NCI-H1417 (cell line): ENCODE measurements around the gene NRN1.
"Not testable (repeated sequence)": the region's sequence is repeated elsewhere in the genome, so short reads cannot be mapped to it uniquely, and the experiment has no call there.

Experiments
- DNase-seq, 3 experiments: peaks; one replicate each; lab custom pipeline; 2025; lab: John Stamatoyannopoulos, UW

The NRN1 gene

DNA sequence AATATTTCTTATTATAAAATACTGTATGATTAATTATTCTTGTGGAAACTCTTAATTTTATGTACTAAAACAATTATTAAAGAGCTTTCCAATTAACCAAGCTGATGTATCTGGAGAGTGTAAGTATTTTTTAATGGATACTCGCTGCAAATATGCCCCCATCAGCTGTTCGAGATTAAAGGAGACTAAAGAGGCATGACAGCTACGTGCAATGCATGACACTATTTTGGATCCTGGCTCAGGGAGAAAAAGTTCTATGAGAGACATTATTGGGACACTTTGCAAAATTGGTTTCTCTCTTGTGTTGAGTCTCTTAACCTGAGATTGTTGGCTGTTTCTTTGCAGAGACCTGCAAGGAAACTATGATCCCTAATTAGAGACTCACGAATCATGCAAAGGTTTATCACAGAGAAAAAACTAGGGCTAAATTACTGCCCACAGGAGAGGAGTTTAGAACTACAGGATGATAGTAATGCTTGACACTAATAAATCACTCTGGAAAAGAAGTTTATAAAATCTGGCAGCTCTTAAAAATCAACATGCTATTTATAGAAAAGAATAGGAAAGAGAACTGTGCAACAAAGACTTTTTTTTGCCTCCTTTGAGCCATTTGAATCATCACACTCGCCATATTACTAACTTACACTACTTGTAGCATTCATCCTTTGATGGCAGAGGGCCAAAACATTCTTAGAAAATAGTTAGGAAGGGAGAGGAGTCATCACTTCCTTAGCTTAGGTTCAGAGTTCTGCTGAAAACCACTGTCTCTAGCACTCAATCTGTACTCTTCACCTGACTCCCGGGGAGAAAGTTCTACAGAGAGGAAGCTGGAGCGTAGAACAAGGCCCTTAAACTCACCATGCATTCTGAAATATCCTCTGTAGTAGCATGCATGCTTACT, 25.3 kb downstream of the NRN1 start:
- DNase-seq: no peak

DNA sequence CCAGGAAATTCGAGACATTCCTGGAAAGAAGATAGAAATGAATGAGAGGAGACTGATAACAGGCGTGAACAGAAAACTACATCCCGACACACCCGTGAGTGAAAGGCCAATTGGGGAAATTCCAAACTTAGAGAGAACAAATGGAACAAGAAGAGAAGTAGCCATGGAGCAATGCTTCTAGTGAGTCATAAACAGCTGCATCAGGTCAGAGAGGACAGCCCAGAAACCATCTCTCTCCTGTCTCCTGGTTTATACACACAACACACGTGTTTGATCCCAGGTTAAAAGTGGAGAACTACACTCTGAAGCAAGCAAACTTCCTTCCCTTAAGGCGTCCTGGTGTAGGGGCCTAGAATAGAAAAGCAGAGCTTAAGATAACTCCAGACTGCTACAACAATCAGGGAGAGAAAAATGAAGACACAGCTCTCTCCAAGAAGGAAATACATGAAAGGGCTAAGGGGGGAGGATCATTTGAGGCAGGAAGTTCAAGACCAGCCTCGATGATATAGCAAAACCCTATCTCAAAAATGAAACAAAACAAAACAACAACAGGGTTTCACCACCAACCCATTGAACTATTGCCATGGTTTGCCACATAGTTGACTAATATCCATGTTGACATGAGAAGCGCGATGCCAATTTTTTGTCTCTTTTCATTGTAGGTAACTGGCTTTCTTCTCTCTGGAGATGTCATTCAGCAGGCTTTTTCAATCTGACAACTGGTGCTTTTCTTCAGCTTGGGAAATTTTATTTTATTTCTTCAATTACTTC, 26.9 kb downstream of the NRN1 start:
- no peak for DNase-seq

DNA sequence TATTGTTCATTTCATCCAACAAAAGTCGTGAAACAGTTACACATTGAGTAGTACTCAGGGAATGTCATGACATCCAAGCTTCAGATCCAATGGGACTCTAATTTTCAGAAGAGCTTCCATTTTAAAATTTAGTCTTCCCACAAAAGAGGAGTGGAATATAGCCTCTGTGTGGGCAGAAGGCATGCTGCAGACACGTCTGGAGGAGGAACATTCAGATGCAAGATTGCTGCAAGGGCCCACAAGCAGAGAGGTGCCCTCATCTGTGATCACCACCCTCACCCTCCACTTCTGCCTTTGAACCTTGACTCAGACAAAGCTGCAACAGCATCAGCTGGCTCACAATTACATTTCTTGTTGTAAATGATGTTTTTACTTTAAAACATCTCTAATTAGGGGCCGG, 29.9 kb downstream of the NRN1 start:
- DNase-seq: no peak

DNA sequence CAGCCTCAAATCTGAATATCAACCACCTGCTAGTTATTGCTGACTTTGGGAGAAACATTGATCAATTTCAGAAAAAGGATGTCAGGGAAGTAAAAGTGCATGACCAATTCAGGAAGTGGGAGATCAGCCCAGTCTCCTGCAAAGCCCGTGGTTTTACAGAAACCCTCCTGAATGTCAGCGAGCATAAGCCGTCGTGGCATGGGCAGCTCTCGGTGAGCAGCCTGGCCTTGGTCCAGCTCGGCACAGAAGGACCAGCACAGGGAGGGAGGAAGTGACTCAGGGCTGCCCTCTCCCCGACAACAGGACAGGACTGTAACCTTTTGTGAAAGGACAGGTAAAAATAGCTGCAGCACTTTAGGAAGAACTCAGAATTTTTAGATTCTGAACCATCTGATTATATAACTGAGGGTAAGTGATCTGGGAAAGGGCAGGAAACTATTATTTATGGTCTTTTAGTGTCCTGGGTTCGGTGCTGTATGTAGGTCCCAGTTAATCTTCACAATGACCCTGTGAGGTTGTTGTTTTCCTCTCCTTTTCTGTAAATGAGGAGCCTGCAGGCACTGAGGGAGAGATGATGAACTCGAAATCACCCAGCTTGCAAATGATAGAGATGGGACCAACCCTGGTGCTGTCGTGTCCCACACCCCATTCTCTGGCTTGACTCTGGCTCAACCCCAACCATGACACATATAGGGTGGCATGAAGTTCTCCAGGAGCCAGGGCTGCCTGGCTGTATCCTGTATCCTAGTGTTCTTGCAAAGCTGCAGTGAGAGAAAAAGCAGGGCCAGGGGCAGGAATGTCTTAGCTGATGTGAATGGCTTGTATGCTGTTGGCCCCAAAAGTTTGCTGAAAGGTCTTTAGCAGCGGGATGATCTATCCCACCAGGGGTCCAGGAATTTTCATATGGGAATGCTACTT, 37.6 kb downstream of the NRN1 start:
- no peak for DNase-seq

DNA sequence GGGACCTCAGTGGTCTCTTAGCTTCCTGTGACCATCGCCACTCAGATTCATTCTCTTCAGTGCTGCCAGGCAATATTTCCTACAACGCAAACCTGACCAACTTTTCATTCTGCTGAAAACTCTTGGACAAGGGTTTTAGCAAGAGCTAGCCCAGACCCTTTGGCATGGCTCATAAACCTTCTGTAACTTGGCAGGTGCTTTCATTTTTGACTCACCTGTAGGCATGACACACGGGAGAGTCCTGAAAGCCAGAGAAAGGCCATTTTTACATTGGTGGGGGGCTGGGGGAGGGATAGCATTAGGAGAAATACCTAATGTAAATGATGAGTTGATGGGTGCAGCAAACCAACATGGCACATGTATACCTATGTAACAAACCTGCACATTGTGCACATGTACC, 38.7 kb downstream of the NRN1 start:
- not testable (repeated sequence) for DNase-seq

DNA sequence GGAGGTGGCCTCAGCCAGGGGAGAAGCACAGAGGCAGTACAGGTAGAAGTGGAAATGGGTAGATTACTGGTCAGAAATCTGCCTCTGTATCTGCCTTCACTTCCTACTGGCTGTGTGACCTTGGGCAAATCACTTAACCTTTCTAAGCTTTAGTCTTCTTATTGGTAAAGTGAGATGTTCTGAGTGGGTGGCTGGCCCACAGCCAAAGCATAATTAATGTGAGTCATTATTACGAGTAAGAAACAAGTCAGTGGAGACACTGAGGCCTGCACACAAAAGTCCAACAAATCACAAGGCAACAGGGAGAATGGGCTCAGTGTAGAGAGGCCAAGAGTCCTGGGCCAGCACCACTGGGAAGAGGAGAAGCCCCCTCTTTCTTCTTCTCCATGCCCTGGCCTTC, 39.1 kb downstream of the NRN1 start:
- DNase-seq: no peak

DNA sequence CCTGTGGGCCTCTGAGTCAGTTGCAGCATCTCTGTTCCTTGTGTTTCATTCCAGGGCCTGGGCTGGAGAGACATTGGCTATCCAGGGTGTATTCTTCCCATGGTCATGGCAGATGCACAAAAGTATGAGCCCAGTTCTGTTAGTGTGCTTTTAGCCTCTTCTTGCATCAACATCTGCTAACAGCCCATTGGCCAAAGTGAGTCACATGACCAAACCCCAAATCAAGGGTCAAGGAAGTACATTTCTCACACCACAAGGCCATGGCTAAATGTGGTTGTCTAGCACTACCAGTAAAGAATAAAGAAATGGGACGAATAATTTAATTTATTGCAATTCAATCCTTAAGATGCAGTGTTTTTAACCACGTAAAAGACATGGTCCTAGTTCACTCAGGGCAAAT, 43.9 kb downstream of the NRN1 start:
- no peak for DNase-seq

DNA sequence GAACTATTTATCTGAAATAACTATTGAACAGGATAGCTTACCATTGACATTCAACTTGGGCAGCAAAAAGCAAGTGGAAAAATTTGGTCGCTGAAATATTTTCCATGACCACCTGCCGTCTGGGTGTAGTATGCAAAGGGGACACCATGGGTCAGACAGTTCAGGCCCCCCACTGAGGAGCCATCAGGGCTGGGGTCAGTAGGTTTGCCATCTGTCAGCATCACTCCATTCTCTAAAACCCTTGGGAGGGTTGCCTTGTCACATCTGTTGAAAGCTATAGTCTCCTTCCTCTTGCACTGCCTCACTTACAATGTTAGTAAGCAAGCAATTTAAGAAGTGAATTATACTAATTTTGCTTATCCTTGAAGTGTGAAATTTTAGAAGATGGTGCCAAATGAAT, 44.9 kb downstream of the NRN1 start:
- no peak for DNase-seq

DNA sequence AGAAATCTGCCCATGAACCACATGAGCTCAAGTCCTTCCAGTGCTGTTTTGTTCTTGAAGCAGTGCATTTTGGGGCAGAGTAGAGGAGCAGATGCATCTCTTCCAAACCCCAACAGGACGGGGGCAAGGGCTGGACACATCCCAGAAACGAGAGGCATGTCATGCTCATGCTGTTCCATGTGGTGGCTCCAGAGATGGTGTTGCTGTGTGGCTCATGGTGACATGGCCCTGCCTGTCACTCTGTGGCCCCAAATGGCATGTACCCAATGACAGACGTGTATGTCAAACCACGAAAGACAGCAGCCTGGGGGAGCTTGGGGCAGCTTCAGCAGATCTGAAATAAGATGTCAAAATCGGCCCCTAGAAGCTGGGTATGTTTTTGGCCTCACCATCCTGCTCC, 46.3 kb downstream of the NRN1 start:
- no peak for DNase-seq

DNA sequence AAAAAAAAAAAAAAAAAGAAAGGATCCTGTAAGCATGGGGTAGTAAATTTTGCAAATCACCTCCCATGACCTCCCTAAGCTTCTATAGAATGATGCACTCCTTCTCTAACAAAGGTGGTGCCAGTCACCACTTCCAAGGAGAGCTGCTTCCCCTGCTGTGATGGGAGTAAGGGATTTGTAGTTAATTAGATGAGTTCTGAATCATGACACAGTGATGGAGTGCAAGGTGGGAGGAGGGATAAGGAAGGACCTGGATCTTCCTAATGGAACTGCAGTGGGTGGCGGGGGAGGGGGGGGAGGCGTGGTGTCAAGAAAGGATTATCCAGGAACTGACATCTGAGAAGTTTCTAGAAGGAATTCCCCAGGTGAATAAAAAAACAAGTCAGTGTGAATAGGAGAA, 47.8 kb downstream of the NRN1 start:
- no peak for DNase-seq

DNA sequence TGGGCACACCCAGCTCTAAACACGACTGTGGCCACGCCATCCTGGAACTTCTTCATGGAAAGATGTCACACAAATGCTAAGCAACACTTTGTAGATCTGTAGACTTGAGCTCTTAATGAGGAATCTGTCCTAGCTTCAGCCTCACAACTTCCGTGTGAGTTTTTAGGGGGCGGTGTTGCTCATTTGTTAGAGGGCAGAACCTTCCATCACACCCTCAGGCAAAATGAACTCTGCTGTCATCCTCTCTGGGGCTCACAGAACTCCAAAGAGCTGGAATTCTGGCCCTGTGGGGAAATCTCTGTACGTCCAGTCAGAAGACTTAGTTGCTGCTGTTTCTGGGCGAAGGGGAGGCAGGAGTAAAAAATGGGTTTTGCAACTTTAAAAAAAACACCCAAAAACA, 49.8 kb downstream of the NRN1 start:
- DNase-seq: no peak

DNA sequence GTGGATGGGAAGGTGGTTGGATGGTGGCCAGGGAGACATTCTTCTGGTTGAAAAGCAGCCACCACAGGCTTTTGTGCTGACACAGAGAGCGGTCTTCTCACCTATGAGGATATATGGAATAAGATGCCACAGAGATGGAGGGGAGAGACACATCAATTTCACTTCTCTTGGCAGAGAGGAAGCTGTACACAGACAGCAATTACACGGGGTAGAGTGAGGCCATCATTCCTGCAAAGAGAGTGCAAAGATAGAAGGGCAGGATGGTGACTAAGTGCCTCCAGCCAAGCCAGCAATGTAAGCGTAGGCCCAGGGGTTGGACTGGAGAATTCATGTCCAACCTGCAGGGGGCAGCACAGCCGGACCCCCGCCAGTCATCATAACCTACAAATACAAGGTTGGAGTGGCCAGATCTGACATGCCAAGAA, 56.4 kb downstream of the NRN1 start:
- no peak for DNase-seq
